HG02623 (cell line): ENCODE measurements around the gene COX18.

Experiments
- ATAC-seq: cut with Tn5 transposase; IDR thresholded peaks from one replicate; pipeline ENCODE4 v1.9.1; 2021; ENCODE audit warnings: moderate library complexity; ENCODE audit not compliant: unreplicated experiment

Gene COX18

DNA sequence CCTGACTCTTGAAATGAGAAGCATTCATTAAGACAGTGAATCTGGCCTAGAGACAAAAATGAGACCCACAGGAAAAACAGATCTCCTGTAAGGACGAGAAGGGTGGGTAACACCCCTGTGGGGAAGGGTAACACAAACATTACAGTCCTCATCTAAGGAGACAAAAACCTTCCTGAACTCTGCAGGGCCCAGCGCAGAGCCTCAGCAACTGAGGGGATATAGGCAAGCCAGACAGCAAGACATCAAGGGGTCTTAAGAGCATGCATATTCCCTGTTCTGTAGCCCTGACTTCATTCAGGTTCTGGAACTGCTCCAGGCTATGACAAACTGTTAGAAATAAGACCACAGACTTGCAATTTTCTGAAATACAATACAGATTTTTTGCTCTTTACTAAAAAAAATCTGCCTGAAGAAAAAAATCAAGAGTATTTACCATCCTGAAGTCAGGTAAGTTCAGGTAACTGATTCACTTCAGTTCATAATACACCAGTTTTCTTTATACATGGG lies 15.5 kb downstream of the COX18 start:
- no peak for ATAC-seq

- ATAC-seq = no peak
These were observed 16.4 kb downstream of the COX18 start for GRCh38 chr4:73053076-73053475.

- no peak for ATAC-seq
These were observed 17.9 kb downstream of the COX18 start for GRCh38 chr4:73051625-73052024.

DNA sequence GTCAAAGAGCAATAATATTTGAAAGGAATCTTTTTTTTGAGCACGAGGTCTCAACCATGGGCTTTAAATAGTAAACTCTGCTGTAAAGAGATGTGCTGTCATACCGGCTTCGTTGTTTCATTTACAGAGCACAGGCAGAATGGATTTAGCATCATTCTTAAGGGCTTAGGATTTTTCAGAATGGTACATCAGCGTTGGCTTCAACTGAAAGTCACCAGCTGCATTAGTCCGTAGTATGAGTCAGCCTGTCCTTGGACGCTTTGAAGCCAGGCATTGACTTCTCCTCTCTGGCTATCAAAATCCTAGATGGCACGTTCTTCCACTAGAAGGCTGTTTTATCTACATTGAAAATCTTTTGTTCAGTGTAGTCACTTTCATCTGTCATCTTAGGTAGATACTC lies 23.6 kb downstream of the COX18 start:
- no peak for ATAC-seq

- ATAC-seq = no peak
These were observed 32.5 kb downstream of the COX18 start for GRCh38 chr4:73037057-73037456.

- no peak for ATAC-seq
These were observed 33.4 kb downstream of the COX18 start for GRCh38 chr4:73036123-73036522.

DNA sequence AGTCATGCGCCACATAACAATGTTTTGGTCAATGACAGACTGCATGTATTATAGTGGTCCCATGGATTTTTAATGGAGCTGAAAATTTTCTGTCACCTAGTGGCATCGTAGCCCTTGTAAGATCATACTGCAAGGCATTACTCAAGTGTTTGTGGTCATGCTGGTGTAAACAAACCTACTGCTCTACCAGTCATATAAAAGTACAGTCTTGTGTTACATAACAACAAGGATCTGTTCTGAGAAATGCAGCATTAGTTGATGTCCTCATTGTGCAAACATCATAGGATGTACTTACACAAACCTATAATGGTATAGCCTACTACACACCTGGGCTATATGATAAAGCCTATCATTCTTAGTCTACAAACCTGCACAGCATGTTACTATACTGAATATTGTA lies 34.6 kb downstream of the COX18 start:
- ATAC-seq = no peak

DNA sequence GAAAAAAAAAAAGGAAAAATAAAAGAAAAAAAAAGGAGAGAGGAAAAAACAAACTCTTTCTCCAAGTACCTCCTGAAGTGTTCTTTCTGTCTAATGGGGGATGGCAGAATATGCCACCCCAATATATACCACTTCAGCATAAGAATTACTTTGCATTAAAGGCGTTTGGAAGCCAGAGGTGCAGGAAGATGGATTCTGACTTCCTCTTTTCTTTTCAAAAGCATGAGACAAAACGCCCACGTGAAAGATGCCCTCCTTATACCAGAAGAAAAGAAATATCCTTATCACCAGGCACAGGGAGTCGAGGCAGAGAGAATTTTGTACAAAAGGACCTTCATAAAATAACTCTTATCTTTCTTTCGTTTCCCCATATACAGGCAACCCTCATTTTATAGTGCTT lies 40.9 kb downstream of the COX18 start:
- ATAC-seq = no peak

- peak; percentile 82 for ATAC-seq
These were observed 47.9 kb downstream of the COX18 start for GRCh38 chr4:73021634-73022033.

DNA sequence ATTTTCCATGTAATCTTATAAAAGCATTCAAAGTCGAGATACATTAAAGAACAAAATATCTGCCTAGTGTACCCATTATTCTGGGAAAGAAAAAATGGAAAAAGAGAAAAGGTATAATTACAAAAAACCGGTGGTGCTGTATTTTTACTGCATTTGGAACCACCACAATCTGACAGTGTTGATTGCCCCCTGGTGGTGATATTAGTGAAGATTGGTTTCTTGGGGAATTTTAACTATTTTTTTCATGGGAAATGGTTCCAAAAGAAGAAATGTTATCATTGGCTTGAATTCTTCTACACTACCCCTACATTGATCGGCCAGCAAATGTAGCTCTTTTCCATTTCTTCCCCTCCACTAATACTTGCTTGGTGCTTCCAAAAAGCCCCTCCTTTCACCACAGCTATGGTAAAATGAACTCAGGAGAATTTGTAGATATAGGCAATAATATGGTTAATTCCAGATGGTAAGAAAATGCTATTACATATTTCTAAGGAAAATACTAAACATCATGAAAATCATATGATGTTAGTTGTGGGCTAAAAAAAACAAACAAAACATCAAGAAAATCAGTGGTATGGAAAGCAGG lies 50.0 kb downstream of the COX18 start:
- ATAC-seq = no peak

GRCh38 chr4:73018595-73018994 lies 50.9 kb downstream of the COX18 start:
- no peak for ATAC-seq

GRCh38 chr4:73013310-73013709 lies 56.2 kb downstream of the COX18 start:
- no peak for ATAC-seq

DNA sequence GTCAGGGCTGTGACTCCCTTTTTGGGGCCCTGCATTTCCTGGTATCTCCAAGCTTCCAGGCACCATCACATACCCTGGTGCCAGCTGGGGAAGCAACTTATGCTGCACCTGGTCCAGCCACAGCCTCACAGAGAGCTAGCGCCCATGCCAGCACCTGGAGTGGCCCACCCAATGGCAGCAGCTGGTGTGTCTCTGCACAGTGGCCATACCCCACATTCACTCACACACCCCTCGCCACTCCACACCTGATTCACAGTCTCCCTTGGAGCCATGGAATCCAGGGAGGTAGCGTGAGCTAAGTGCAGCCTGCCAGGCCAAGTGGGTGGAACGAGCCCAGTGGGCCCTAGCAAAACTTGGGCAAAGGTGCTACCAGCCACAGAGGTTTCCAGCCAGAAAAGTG lies 56.8 kb downstream of the COX18 start:
- no peak for ATAC-seq

DNA sequence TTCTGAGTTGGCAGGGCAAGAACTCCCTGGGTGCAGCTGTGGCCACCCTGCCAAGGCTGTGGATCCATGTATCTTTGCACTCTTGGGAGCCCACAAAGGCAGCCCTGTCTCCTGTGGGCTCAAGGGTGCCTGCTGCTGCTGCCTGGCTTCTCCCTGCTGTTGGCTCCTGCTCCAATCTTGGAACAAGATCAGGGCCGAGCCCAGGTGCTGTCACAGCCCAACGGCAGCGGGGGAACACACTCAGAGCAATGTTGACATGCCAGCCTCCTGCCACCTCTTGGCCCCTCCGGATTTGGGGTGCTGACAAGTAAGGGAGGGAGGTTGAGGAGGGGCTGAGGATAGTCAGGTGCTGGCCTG lies 57.9 kb downstream of the COX18 start:
- ATAC-seq = no peak

- ATAC-seq = no peak
These were observed 58.5 kb downstream of the COX18 start for GRCh38 chr4:73010789-73011628.

DNA sequence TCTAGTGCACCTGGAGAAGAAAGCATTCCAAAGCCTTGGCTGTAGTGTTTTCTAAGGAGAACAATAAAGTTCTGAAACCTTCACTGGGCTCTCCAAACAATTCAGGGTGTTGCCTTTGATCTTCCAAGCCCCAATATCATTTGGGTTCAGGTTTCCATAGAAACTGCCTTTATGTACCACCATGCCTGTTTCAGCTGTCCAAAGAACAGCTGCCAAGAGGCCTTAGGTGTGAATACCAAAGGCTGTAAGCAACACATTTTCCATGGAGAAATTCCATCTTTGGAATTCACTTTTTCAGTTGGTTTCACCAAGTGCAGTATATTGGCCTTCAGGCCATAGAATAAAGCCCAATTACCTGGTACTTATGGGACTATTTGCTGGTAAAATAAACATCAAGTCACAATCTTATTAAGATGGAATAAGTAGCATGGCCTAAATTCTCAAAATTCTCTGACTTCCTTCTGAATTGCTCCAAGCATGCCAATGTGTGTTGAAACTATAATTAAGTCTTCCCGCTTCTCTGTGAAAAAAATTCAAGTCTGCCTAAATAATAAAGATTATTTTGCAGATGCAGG lies 61.9 kb downstream of the COX18 start:
- ATAC-seq = no peak

DNA sequence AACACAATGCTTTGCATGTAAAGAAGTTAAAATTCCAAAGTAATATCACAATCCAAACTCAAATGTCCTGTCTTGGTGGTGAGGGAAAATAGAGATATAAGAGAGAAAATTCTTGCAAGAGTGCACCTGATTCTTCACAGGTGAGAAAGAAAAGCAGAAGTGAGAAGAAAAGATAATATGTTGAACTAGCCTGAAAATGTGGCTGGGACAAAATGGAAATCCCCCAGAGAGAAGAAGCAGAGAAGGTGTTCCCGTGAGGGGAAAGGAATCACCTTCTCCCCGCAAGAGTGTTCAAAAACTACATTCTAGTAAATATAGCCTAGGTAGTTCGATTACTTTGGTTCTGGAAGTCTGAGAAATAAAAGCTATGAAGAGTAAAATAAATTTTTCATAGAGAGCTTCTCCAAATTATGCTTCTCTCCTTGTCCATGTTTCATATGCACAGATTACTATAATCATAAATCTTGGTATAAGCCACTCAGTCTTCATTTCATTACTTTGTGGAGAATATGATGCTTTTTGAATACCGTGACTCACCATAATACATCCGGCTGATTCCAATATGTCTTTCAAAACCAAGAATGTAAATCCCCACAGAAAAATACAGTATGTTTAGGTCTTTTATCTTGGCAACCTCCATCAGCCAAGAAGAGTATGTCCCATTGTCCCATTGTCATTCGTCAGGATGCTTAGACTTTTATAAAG lies 63.1 kb downstream of the COX18 start:
- peak; percentile 78 for ATAC-seq

- no peak for ATAC-seq
These were observed 64.0 kb downstream of the COX18 start for GRCh38 chr4:73005514-73005913.
